H9 (cell line): ENCODE measurements around the gene UBE3A. TPM values are rescaled to one million over a fixed set of nuclear protein-coding genes. Genes with fewer than 3 reads are reported as not detected.
A peak's percentile ranks its signal among the peaks of the same experiment; 100 is the strongest.

Experiments
- DNase-seq: peaks from one replicate; pipeline ENCODE4 v3.0.0-alpha.2; 2017
- H2AFZ ChIP-seq: one replicate; pipeline ENCODE4 v1.6.1; 2013; ENCODE audit warnings: mild to moderate bottlenecking, low read length, control low read depth, moderate library complexity
- H2AK5ac ChIP-seq: 2 replicates; pipeline ENCODE4 v1.6.1; 2013; ENCODE audit warnings: low read length, control low read depth, mixed read lengths; ENCODE audit not compliant: insufficient read length
- H2BK120ac ChIP-seq: one replicate; pipeline ENCODE4 v1.6.1; 2013; ENCODE audit warnings: low read depth, mild to moderate bottlenecking, low read length, control low read depth, inconsistent platforms; ENCODE audit not compliant: poor library complexity, severe bottlenecking
- H2BK12ac ChIP-seq: 2 replicates; pipeline ENCODE4 v1.6.1; 2013; ENCODE audit warnings: low read length, control low read depth, mixed read lengths, low read depth; ENCODE audit not compliant: insufficient read length
- H2BK15ac ChIP-seq: 2 replicates; pipeline ENCODE4 v1.6.1; 2013; ENCODE audit warnings: low read depth, low read length, control low read depth
- H2BK20ac ChIP-seq: one replicate; pipeline ENCODE4 v1.6.1; 2013; ENCODE audit warnings: low read depth, mild to moderate bottlenecking, low read length, control low read depth, inconsistent platforms; ENCODE audit not compliant: poor library complexity, severe bottlenecking
- H2BK5ac ChIP-seq: 2 replicates; pipeline ENCODE4 v1.6.1; 2013; ENCODE audit warnings: low read length, control low read depth, mixed read lengths; ENCODE audit not compliant: insufficient read length
- H3K14ac ChIP-seq: 2 replicates; pipeline ENCODE4 v1.6.1; 2013; ENCODE audit warnings: low read length, control low read depth; ENCODE audit not compliant: insufficient read depth
- H3K18ac ChIP-seq: 2 replicates; pipeline ENCODE4 v1.6.1; 2013; ENCODE audit warnings: low read depth, mild to moderate bottlenecking, mixed read lengths, low read length, control low read depth; ENCODE audit not compliant: insufficient read length
- H3K23ac ChIP-seq: 2 replicates; pipeline ENCODE4 v1.6.1; 2013; ENCODE audit warnings: low read length, control low read depth, mixed read lengths, low read depth; ENCODE audit not compliant: insufficient read length
- H3K23me2 ChIP-seq: 2 replicates; pipeline ENCODE4 v1.6.1; 2013; ENCODE audit warnings: low read depth, mild to moderate bottlenecking, mixed read lengths, low read length, control low read depth; ENCODE audit not compliant: insufficient read length, poor library complexity, severe bottlenecking
- H3K27ac ChIP-seq: 2 replicates; pipeline ENCODE4 v1.5.1; 2013; ENCODE audit warnings: low read length, control low read depth, mixed read lengths, low read depth; ENCODE audit not compliant: insufficient read length
- H3K27me3 ChIP-seq: 2 replicates; pipeline ENCODE4 v1.6.1; 2013; ENCODE audit warnings: low read length, control low read depth, inconsistent platforms; ENCODE audit not compliant: insufficient read depth
- H3K4ac ChIP-seq: 2 replicates; pipeline ENCODE4 v1.6.1; 2013; ENCODE audit warnings: low read depth, mild to moderate bottlenecking, control low read depth, inconsistent platforms, low read length, moderate library complexity
- H3K4me1 ChIP-seq: 2 replicates; pipeline ENCODE4 v1.6.1; 2013; ENCODE audit warnings: low read length, control low read depth, inconsistent platforms; ENCODE audit not compliant: insufficient read depth
- H3K4me2 ChIP-seq: 2 replicates; pipeline ENCODE4 v1.6.1; 2013; ENCODE audit warnings: low read length, control low read depth, mixed read lengths; ENCODE audit not compliant: insufficient read length, insufficient read depth
- H3K56ac ChIP-seq: 2 replicates; pipeline ENCODE4 v1.6.1; 2013; ENCODE audit warnings: low read depth, mild to moderate bottlenecking, mixed read lengths, low read length, control low read depth; ENCODE audit not compliant: insufficient read length
- H3K79me1 ChIP-seq: 2 replicates; pipeline ENCODE4 v1.6.1; 2013; ENCODE audit warnings: low read depth, mild to moderate bottlenecking, moderate library complexity, low read length, control low read depth, inconsistent platforms; ENCODE audit not compliant: insufficient read depth, poor library complexity, severe bottlenecking
- H3K79me2 ChIP-seq: 2 replicates; pipeline ENCODE4 v1.6.1; 2013; ENCODE audit warnings: low read length, control low read depth, inconsistent platforms; ENCODE audit not compliant: insufficient read depth
- H3K9ac ChIP-seq: 2 replicates; pipeline ENCODE4 v1.6.1; 2013; ENCODE audit warnings: low read length, control low read depth, mixed read lengths; ENCODE audit not compliant: insufficient read length; ENCODE audit errors: extremely low read depth
- H3K9me3 ChIP-seq: one replicate; pipeline ENCODE4 v1.6.1; 2013; ENCODE audit warnings: low read depth, low read length, inconsistent platforms; ENCODE audit not compliant: control insufficient read depth
- H3T11ph ChIP-seq: one replicate; pipeline ENCODE4 v1.6.1; 2013; ENCODE audit warnings: mild to moderate bottlenecking, low read length, control low read depth, inconsistent platforms
- H4K20me1 ChIP-seq: one replicate; pipeline ENCODE4 v1.6.1; 2013; ENCODE audit not compliant: control insufficient read depth, insufficient read length, insufficient read depth
- H4K5ac ChIP-seq: 2 replicates; pipeline ENCODE4 v1.6.1; 2013; ENCODE audit warnings: low read depth, mild to moderate bottlenecking, mixed read lengths, low read length, control low read depth; ENCODE audit not compliant: insufficient read length
- H4K8ac ChIP-seq: replicated peaks from 2 replicates; pipeline ENCODE4 v1.6.1; 2013; ENCODE audit warnings: low read length, control low read depth, mixed read lengths, low read depth; ENCODE audit not compliant: insufficient read length
- H4K91ac ChIP-seq: 2 replicates; pipeline ENCODE4 v1.6.1; 2013; ENCODE audit warnings: low read depth, mild to moderate bottlenecking, moderate library complexity, mixed read lengths, low read length, control low read depth; ENCODE audit not compliant: insufficient read length
- H3K27ac Mint-ChIP-seq, 3 experiments: 2 replicates in 2 of 3; 3 replicates in 1 of 3; pipeline ENCODE4 v1.8.0; 2020 to 2021; ENCODE audit warnings: mixed read lengths in 3 of 3, mild to moderate bottlenecking in 1 of 3, moderate library complexity in 1 of 3
- H3K27me3 Mint-ChIP-seq: 2 replicates; pipeline ENCODE4 v1.8.0; 2021; ENCODE audit warnings: low read depth, mild to moderate bottlenecking, moderate library complexity, mixed read lengths
- H3K36me3 Mint-ChIP-seq, 3 experiments: 2 replicates in 2 of 3; 3 replicates in 1 of 3; pipeline ENCODE4 v1.8.0; 2020 to 2021; ENCODE audit warnings: low read depth in 3 of 3, mixed read lengths in 3 of 3; ENCODE audit not compliant: insufficient read depth in 1 of 3
- H3K4me1 Mint-ChIP-seq, 2 experiments: 2 replicates each; pipeline ENCODE4 v1.8.0; 2020; ENCODE audit warnings: mixed read lengths in 2 of 2
- H3K4me3 Mint-ChIP-seq, 2 experiments: 2 replicates in 1 of 2; 3 replicates in 1 of 2; pipeline ENCODE4 v1.8.0; 2020 to 2021; ENCODE audit warnings: mild to moderate bottlenecking in 2 of 2, mixed read lengths in 2 of 2, moderate library complexity in 1 of 2
- H3K9me3 Mint-ChIP-seq, 2 experiments: 2 replicates in 1 of 2; 3 replicates in 1 of 2; pipeline ENCODE4 v1.8.0; 2020; ENCODE audit warnings: mild to moderate bottlenecking in 2 of 2, mixed read lengths in 2 of 2, moderate library complexity in 1 of 2
- WGBS: extraction: QIAGEN DNeasy Blood & Tissue Kit; methylation state at CpG from one replicate; pipeline ENCODE4 v1.1.7; 2013; ENCODE audit warnings: missing lambda C conversion rate, low lambda C conversion rate, mixed read lengths; ENCODE audit not compliant: insufficient read length; ENCODE audit errors: extremely low coverage; 5-methylcytosine and 5-hydroxymethylcytosine counted together
- total RNA-seq: library from RNA; stranded (reverse); gene quantifications from 2 replicates; pipeline ENCODE4 v1.2.1, GENCODE V29; 2021
- TF ChIP-seq, protein P1 (sequence below): fragments of 200-600 bp; sonication (generic); conservative IDR thresholded peaks from 3 replicates; pipeline ENCODE4 v1.8.0; 2021; ENCODE audit warnings: antibody characterized with exemption, mild to moderate bottlenecking

The UBE3A gene
- total RNA-seq, 1 experiment from 2014 or later: 108 TPM

DNA sequence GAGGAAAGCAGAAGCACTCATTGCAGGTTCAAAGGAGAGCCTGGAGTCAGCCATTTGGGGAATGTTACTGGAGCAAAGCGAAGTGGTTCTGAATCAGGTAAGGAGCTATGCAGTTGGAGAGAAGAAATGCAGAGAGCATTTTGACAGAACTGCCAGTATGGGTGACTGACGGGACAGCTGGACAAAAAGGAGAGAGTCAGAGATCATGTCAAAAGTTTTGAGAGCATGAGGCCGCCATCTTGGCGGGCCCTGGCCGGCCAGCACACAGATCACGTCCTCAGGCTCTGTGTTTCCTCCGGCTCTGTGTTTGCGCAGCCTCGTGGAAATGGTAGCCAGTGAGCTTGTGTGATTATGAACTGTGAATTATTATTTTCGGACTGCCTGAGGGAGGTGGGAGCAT, 29.8 kb upstream of the UBE3A start:
- Mint-ChIP-seq H3K4me3 (no peak overlapping the region), H3K4me1 (no peaks in the 10 kb centered on the region), H3K27ac (no peak overlapping the region), H3K27me3 (peaks cover 3% of the 10 kb centered on the region; the same call in 1 of the 2 replicates), H3K36me3 (peaks cover 0 to 4% (median 0%) of the 10 kb centered on the region in 3 experiments; a peak in 2 of 7 replicates), H3K9me3 (peaks cover 0 to 2% of the 10 kb centered on the region in 2 experiments; a peak in 2 of 5 replicates)
- H3K4me1 ChIP-seq: no peaks in the 10 kb centered on the region
- H3K9ac ChIP-seq: no peak overlapping the region
- DNase-seq: no peak
- H3K14ac ChIP-seq: no peak overlapping the region
- TF ChIP-seq, protein P1, sequence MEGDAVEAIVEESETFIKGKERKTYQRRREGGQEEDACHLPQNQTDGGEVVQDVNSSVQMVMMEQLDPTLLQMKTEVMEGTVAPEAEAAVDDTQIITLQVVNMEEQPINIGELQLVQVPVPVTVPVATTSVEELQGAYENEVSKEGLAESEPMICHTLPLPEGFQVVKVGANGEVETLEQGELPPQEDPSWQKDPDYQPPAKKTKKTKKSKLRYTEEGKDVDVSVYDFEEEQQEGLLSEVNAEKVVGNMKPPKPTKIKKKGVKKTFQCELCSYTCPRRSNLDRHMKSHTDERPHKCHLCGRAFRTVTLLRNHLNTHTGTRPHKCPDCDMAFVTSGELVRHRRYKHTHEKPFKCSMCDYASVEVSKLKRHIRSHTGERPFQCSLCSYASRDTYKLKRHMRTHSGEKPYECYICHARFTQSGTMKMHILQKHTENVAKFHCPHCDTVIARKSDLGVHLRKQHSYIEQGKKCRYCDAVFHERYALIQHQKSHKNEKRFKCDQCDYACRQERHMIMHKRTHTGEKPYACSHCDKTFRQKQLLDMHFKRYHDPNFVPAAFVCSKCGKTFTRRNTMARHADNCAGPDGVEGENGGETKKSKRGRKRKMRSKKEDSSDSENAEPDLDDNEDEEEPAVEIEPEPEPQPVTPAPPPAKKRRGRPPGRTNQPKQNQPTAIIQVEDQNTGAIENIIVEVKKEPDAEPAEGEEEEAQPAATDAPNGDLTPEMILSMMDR: no peak
- H3K4ac ChIP-seq: no peak overlapping the region
- no peak overlapping the region for H3T11ph ChIP-seq
- no peak overlapping the region for H2AFZ ChIP-seq
- no peak overlapping the region for H2BK12ac ChIP-seq
- peak overlapping the region; percentile 19 for H2BK5ac ChIP-seq
- no peaks in the 10 kb centered on the region for H3K9me3 ChIP-seq
- no peak overlapping the region for H4K91ac ChIP-seq
- H2AK5ac ChIP-seq: no peak overlapping the region
- H2BK15ac ChIP-seq: no peak overlapping the region
- no peaks in the 10 kb centered on the region for H3K27me3 ChIP-seq
- no peak overlapping the region for H4K5ac ChIP-seq
- peaks cover 3% of the 10 kb centered on the region for H3K23me2 ChIP-seq
- H2BK120ac ChIP-seq: no peak overlapping the region
- H3K27ac ChIP-seq: no peak overlapping the region
- H3K18ac ChIP-seq: no peak overlapping the region
- H3K23ac ChIP-seq: no peak overlapping the region
- no peak overlapping the region for H3K4me2 ChIP-seq
- H2BK20ac ChIP-seq: no peak overlapping the region
- H4K8ac ChIP-seq: no peak overlapping the region
- no peaks in the 10 kb centered on the region for H3K79me1 ChIP-seq
- H4K20me1 ChIP-seq: no peaks in the 10 kb centered on the region
- no peaks in the 10 kb centered on the region for H3K79me2 ChIP-seq
- WGBS: no CpG with 5 or more reads among the region's 10 CpGs
- H3K56ac ChIP-seq: no peak overlapping the region
